Right ventricle myocardium superior (tissue), 1 donor: Measurements from ENCODE around the gene NEU4. TPM values are rescaled to one million over a fixed set of nuclear protein-coding genes. Genes with fewer than 3 reads are reported as not detected.
"Not testable (repeated sequence)": the region's sequence is repeated elsewhere in the genome, so short reads cannot be mapped to it uniquely, and the experiment has no call there.

ENCODE experiments used
- ATAC-seq: fragments of 200-7000 bp; cut with Tn5 transposase; one replicate; pipeline ENCODE4 v1.9.1; 2020; ENCODE audit warnings: mild to moderate bottlenecking; ENCODE audit not compliant: poor library complexity
- DNase-seq: peaks from one replicate; pipeline ENCODE4 v3.0.0-alpha.2; 2020
- intact Hi-C: fragments of 100-400 bp; cut with DNase I; formaldehyde crosslinking; loops from one replicate; pipeline ENCODE4 v1.11.2; 2022
- total RNA-seq: library from RNA; stranded (reverse); fragmentation: NEBNext Ultra II Directional; extraction: Animal tissue kit (Norgen Biotek cat#: 25700); gene quantifications from one replicate; pipeline ENCODE4 v1.2.1, GENCODE V29; 2021
- donor health status: DM: no; HTN: yes; CAD: no; lungs with severe emphysema.

NEU4 gene
- total RNA-seq, 1 donor from 2014 or later: not detected

GRCh38 chr2:241820625-241821384, 11.8 kb downstream of the NEU4 start:
- intact Hi-C loops: no loop called here
- ATAC-seq (no peak), DNase-seq (peak; percentile 29)

DNA sequence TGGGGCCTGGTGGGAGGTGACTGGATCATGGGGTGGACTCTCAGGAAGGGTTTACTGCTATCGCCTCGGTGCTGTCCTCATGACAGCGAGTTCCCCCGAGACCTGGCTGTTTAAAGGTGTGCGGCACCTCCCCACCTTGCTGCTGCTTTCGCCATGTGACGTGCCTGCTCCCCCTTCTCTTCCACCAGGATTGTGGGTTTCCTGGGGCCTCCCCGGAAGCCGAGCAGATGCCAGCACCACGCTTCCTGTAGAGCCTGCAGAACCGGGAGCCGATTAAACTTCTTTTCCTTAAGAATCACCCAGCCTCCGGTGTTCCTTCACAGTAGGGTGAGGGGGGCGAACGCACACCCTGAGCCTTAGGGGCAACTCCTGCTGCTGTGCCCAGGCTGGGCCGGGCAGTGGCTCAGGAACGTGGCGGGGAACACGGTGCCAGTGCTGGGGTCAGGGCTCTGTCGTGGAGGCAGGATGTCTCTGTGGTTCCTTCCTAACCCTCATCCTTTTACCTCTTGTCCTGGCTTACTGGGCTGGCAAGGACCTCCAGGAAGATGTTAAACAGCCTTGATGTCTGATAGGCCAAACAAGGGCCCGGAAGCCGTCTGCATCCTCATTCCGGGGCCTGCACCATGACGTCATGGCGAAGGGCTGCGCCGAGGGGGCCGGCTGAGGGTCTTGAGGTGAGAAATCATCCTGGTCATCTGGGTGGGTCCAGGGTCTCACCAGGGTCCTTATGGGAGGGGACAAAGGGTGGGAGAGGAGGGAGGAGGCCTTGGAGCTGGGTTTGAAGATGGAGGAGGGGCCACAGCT, 12.7 kb downstream of the NEU4 start:
- DNase-seq (no peak), ATAC-seq (no peak)
- intact Hi-C loops: no loop called here

- intact Hi-C loops: no loop called here
- peak; percentile 17 for DNase-seq
- no peak for ATAC-seq
Observed at GRCh38 chr2:241822264-241822623, 13.3 kb downstream of the NEU4 start.

DNA sequence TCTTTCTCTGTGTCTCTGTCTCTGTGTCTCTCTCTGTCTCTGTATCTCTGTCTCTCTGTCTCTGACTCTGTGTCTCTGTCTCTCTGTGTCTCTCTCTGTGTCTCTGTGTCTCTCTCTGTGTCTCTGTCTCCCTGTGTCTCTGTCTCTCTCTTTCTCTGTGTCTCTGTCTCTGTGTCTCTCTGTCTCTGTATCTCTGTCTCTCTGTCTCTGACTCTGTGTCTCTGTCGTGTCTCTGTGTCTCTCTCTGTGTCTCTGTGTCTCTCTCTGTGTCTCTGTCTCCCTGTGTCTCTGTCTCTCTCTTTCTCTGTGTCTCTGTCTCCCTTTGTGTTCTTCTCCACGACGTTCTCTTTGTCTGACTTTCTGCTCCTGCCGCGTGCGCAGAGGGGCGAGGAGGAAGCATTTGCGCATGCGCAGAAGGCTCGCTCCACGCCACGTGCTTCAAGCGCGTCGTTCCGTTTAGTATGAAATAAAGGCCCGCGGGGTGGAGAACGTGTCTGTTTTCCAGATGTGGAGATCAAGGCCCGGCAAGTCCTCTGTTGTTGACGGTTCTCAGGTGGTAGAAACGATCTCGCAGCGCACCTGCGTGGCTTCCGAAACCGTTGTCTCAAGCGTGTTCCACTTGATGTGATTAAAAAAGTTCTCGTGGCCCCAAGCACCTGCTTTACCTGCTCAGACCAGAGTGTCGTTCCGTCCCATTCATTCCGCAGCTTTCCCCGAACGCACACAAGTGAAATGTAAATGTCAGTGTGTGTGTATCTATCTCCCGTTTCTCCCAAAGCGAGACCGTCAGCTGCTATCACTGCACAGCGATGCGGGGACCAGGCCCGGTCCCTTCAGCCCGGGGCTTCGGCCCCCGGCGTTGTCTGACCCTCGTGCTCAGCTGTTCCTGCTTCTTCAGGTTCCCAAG, 14.8 kb downstream of the NEU4 start:
- DNase-seq: peak; percentile 29
- ATAC-seq, intact Hi-C loops: not testable (repeated sequence)

DNA sequence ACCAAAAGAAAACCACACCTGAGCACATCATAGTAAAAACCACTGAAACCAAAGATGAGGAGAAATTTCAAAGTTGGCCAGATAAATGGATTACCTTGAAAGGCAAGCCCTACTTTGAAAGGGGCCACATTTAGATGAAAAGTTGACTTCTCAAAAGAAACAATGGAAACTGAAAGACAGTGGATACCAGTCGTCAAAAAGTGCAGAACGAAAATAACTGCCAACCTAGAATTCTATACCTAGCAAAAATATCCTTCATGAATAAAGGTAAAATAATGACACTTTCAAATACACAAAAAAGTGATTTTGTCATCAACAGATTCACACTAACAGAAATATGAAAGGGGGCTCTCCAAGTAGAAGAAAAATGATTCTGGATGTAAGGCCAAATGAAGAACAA, 18.4 kb downstream of the NEU4 start:
- ATAC-seq (no peak), DNase-seq (no peak)
- intact Hi-C loops: no loop called here

GRCh38 chr2:241833101-241833663, 24.2 kb downstream of the NEU4 start:
- no peak for DNase-seq
- no peak for ATAC-seq
- intact Hi-C loops: no loop called here

- ATAC-seq, intact Hi-C loops, DNase-seq: not testable (repeated sequence)
Observed at GRCh38 chr2:241833756-241834526, 24.9 kb downstream of the NEU4 start.

DNA sequence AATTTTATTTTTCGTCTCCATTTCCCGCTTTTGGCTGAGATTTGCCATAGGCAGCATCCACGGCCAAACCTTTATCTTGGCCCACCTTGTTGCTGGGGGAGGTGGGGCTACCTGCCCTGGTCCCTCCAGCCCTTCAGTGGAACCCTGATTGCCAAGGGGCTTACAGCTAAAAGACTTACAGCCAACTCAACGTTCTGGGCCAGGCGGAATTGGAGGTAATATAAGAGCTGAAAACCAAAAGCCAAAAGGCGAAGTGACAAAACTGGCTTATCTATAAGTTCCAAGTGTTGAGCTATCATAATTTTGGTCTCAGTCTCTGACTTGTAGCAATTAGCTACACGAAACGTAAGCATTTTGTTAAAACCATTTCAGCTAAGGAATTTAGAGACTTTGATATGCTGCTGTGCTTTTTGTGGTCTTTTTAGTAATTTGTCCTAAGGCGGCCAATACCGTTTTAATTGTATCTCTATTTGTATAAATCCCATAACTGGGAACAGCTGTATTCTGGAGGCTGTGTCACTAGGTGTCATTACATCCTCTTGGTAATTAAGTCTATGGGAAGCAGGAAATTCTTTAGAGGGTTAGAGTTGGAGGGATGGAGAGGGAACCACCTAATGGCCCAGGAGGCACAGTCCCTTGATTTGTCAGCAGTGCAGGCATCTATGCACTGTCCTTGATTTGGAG, 25.7 kb downstream of the NEU4 start:
- DNase-seq (no peak), ATAC-seq (no peak)
- intact Hi-C loops: no loop called here

DNA sequence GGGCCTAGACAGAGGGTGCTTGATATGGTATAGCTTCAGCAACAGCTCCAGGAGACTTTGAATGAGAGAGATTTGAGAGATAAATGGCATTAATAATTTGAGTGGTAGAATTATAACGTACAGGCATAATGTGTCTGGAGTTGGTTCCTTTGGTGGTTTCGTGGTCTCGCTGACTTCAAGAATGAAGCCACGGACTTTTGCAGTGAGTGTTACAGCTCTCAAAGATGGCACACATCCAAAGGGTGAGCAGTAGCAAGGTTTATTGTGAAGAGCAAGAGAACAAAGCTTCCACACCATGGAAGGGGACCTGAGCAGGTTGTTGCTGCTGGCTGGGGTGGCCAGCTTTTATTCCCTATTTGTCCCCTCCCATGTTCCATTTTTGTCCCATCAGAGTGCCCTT, 26.6 kb downstream of the NEU4 start:
- ATAC-seq (no peak), DNase-seq (no peak)
- intact Hi-C loops: no loop called here

- no peak for ATAC-seq
- DNase-seq: no peak
- intact Hi-C loops: no loop called here
Observed at GRCh38 chr2:241836292-241836691, 27.3 kb downstream of the NEU4 start.

DNA sequence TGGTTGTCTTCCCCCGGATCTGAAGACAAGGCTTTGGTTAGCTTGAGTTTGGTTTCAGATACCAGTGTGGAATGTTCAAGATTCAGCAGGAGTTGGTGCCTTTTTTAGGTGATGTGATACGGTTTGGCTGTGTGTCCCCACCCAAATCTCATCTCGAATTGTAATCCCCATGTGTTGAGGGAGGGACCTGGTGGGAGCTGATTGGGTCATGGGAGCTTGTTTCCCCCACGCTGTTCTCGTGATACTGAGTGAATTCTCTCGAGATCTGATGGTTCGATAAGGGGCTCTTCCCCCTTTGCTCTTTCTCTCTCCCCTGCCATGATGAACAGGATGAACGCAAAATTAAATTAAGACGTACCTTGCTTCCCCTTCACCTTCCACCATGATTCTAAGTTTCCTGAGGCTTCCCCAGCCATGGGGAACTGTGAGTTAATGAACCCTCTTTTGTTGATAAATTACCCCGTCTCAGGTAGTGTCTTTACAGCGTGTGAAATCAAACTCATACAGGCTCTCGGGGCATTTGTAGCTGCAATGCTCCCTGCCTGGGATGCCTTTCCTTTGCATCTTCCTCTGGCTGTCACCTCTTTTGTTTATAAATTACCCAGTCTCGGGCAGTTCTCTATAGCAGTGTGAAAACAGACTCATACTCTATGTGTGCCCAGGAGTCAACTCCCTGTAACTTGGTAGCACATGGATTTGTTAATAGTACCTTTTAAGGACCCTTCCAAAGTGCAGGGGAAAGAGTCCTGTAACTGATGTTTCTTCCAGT, 28.4 kb downstream of the NEU4 start:
- intact Hi-C loops: no loop called here
- DNase-seq (no peak), ATAC-seq (no peak)

DNA sequence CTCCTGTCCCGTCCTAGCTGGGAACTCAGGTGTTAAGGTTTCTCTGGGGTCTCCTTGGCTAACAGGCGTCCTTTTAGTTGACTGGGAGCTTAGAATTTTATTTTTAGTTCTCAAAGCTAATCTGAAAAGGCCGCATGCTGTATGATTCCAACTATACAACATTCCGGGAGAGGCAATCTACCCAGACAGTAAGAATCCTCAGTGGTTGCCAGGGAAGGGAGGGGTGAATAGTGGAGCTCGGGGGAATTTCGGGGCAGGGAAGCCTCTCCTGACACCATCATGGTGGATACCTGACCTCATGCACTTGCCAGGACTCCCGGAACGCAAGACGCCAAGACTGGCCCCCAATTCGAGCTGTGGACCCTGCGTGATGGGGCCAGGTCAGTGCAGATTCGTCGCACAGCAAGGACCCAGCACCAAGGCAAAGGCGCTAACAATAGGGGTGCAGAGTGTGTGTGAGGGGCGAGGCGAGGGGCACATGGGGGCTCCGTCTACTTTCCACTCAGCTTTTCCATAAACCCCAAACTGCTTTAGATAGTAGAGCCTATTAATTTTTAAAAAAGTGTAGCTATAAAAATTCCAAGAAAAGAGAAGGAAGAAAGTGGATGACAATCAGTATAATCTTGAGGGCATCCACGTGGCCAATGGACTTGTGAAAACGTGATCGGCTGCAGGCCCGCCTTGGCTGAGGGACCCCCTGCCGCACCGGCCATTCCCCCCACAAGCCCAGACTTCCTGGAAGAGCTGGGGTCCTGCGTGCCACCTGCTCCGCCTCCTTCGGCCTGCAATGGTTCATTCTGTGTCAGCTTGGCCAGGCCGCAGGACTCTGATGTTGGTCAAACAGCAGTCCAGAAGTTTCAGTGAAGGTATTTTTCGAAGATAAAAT, 32.4 kb downstream of the NEU4 start:
- DNase-seq (no peak), ATAC-seq (peak; percentile 56)

DNA sequence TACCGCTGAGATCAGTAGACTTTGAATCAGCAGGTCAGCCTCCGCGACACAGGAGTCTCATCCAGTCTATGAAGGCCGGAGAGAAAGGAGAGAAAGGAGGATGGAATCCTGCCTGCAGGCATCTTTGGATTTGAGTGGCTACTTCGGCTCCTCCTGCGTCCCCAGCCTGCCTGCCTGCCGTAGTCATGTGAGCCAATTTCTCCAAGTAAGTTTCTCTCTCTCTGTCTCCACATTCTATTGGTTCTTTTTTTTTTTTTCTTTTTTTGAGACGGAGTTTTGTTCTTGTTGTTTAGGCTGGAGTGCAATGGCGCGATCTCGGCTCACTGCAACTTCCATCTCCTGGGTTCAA, 33.0 kb downstream of the NEU4 start:
- intact Hi-C loops: no loop called here

More for the DNA sequence above, 32.4 kb downstream of the NEU4 start:
- intact Hi-C loops: no loop called here

DNA sequence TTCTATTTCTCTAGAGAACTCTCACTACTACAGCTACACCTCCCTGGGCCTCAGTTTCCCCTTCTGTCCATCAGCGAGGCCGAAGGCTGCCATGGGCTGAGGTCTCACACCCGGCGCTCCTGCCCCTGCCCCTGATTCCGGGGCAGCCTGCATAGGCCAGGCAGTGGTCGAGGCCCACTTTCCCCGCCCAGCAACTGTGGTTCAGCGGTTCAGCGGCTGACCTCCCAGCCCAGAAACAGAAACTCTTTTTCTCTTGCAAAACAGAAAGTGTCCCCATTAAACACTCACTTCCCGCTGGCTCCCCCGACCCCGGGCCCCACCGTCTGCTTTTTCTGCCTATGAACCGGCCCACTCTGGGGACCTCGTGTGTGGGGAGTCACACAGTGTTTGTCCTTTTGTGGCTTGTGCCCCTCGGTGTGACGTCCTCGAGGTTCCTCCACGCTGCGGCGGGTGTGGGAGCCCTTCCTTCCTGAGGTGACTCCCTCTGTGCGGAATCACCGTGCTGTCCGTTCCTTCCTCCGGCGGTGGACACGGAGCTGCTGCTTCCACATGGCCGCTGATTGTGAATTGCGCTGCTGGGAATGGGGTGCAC, 33.7 kb downstream of the NEU4 start:
- intact Hi-C loops: no loop called here
- no peak for ATAC-seq
- DNase-seq: no peak

More for the DNA sequence above, 33.0 kb downstream of the NEU4 start:
- ATAC-seq (no peak), DNase-seq (no peak)

DNA sequence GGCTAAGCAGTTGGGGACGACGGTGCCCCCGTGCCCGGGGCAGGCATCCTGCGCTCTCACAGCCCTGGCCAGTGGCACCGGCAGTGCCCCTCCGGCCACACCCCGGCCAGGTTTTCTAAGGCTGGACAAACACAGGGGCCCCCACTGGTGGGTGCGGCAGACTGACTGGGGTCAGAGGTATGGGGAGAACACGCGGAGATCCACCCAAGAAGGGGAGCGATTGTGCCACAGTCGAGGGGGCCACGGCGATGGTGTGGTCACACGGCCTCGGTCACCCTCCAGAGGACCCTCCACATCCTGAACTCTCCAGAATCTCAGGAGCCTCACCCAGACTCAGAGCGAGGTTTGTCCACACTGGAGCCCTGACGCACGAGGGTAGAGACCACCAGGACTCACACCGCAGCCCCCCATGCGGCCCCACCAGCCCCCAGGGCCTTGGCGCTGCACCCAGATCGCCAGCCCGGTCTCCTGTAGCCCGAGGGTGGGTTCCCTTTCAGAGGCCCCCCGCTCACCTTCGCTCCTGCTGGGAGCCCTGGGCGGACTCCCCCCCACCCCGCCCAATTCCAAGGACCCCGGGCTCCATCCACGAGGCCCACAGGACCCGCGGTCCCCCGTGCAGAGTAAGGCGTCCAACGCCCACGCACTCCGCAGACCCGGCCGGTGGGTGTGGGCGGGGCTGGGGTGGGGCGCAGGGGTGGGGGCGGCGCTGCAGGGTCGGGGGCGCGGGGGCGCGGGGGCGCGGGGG, 34.5 kb downstream of the NEU4 start:
- ATAC-seq (no peak), DNase-seq (no peak)
- intact Hi-C loops: no loop called here
